ENCODE data around the gene MRPS18B. TPM values are rescaled to one million over a fixed set of nuclear protein-coding genes. Genes with fewer than 3 reads are reported as not detected.

The MRPS18B gene
- total RNA-seq, 1 experiment from 2014 or later, result 120 TPM

DNA sequence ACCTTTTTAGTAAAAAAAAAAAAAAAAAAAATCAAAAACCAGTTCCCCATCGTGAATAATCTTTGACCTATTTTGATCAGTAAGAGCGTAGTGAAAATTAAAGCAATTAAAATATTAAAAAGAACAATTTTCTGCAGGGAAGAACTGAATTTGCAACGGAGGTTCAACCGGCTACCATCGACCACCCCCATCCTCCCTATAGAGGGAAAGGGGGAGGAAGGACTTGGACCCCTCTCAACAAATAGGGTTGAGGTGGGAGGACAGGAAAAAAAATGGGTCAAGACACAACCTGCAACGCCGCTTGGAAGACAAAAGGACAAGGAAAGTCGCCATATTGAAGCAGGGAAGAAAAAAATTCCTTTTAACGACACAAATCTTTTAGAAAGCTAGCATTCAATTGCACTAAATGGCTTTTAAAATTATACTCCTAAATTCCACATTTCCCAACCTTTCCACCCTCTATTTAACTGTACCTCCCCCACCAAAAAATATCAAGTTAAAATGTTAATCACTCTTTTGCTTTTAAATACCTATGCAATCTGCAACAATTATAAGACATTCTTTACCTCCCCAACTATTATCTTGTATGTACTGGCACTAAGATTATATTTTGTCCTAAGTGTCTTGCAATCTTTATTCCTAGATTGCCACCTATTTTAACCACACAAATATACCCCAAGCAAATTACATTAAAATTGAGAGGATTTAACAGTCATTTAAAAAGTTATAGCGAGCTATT lies 2.3 kb upstream of the MRPS18B start:
- H3K4me1 Mint-ChIP-seq (ENCODE audit: insufficient read depth, unreplicated experiment), result peaks cover 33% of the 10 kb centered on the region
- POLR2A ChIA-PET, result interaction anchor here (0.6 to 4.8 kb wide), 45 partner anchors 10 to 1212 kb away, joined by 3 to 107 read pairs (median 4); partner anchors contain the start of genes ABCF1, ATAT1, C6orf136 and DHX16
- no peaks in the 10 kb centered on the region for H3K9me3 Mint-ChIP-seq (ENCODE audit: unreplicated experiment)
- intact Hi-C loops (cut with micrococcal nuclease), result no loop called here
- DNase-seq (ENCODE audit: unreplicated experiment), result peak; percentile 88
- peak overlapping the region; percentile 83 for H3K4me3 Mint-ChIP-seq (ENCODE audit: unreplicated experiment)
- BruUV-seq (replicated peaks), result TSS peak; percentile 14
- peak overlapping the region; percentile 99 for H3K27ac Mint-ChIP-seq (ENCODE audit: low read depth, unreplicated experiment)
- CTCF ChIA-PET, result interaction anchor here (0.6 to 1.2 kb wide), 4 partner anchors 17 to 116 kb away, joined by 3 to 7 read pairs (median 4); no protein-coding TSS in a partner anchor
- no peaks in the 10 kb centered on the region for H3K27me3 Mint-ChIP-seq (ENCODE audit: insufficient read depth, unreplicated experiment)
- TF ChIP-seq, protein P1, sequence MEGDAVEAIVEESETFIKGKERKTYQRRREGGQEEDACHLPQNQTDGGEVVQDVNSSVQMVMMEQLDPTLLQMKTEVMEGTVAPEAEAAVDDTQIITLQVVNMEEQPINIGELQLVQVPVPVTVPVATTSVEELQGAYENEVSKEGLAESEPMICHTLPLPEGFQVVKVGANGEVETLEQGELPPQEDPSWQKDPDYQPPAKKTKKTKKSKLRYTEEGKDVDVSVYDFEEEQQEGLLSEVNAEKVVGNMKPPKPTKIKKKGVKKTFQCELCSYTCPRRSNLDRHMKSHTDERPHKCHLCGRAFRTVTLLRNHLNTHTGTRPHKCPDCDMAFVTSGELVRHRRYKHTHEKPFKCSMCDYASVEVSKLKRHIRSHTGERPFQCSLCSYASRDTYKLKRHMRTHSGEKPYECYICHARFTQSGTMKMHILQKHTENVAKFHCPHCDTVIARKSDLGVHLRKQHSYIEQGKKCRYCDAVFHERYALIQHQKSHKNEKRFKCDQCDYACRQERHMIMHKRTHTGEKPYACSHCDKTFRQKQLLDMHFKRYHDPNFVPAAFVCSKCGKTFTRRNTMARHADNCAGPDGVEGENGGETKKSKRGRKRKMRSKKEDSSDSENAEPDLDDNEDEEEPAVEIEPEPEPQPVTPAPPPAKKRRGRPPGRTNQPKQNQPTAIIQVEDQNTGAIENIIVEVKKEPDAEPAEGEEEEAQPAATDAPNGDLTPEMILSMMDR (IDR thresholded peaks at IDR 0.05; ENCODE audit: unreplicated experiment), result no peak
- H3K36me3 Mint-ChIP-seq (ENCODE audit: insufficient read depth, unreplicated experiment), result peaks cover 78% of the 10 kb centered on the region

DNA sequence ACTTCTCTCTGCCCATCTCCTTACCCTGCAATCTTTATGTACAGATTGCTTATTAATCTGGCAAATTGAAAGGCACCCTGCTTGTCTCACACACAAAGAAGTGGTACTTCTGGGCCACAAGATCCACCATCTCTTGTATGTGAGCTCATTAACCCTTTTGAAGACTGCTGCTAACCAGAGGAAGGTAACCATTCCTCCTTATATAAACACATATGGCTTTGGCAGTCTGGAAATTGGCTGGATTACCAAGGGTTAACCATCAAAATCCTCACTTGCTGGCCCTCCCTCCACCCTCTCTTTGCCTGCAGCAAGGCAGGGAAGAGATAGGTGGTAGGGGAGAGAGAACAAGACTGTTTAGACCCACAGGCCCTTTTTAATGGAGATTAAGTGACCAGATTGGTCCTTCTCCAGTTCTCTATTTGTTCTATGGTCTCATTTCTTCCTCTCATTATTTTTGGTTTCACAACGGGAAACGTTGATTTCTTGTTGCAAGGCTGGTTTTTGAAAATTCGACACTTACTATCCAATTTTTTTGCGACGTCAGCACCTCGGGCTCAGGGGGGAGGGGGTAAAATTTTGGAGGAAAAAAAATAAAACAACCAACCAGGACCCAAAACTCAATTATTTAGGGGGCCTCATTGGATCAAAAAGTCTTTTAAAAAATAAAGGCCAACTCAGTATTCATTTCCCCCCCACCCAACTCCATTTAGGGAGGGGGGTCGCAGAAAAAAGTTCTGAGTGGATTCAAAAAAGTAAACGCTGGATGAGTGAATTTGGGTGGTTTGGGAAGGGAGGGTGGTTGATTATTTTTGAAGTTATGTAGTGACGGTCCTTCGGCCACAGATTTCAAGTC lies 1.5 kb upstream of the MRPS18B start:
- ChIA-PET CTCF (interaction anchor here (0.6 kb wide), 1 partner anchor 112 kb away, joined by 3 read pairs; no protein-coding TSS in a partner anchor), POLR2A (interaction anchor here (0.6 to 4.8 kb wide), 33 partner anchors 10 to 1211 kb away, joined by 3 to 107 read pairs (median 4); partner anchors contain the start of genes ABCF1, ATAT1, C6orf136 and DHX16)
- H3K27me3 Mint-ChIP-seq (ENCODE audit: insufficient read depth, unreplicated experiment), result no peaks in the 10 kb centered on the region
- intact Hi-C loops (cut with micrococcal nuclease), result loop anchor here (2.0 kb wide), 2 partner anchors 57 to 105 kb away; partner anchors contain the start of genes DHX16 and TUBB
- H3K36me3 Mint-ChIP-seq (ENCODE audit: insufficient read depth, unreplicated experiment), result peaks cover 77% of the 10 kb centered on the region
- H3K27ac Mint-ChIP-seq (ENCODE audit: low read depth, unreplicated experiment), result peak overlapping the region; percentile 99
- DNase-seq (ENCODE audit: unreplicated experiment), result peak; percentile 44
- no peaks in the 10 kb centered on the region for H3K9me3 Mint-ChIP-seq (ENCODE audit: unreplicated experiment)
- no TSS peak for BruUV-seq (replicated peaks)
- TF ChIP-seq, protein P1 (IDR thresholded peaks at IDR 0.05; ENCODE audit: unreplicated experiment), result no peak
- H3K4me3 Mint-ChIP-seq (ENCODE audit: unreplicated experiment), result peak overlapping the region; percentile 83
- peaks cover 33% of the 10 kb centered on the region for H3K4me1 Mint-ChIP-seq (ENCODE audit: insufficient read depth, unreplicated experiment)

DNA sequence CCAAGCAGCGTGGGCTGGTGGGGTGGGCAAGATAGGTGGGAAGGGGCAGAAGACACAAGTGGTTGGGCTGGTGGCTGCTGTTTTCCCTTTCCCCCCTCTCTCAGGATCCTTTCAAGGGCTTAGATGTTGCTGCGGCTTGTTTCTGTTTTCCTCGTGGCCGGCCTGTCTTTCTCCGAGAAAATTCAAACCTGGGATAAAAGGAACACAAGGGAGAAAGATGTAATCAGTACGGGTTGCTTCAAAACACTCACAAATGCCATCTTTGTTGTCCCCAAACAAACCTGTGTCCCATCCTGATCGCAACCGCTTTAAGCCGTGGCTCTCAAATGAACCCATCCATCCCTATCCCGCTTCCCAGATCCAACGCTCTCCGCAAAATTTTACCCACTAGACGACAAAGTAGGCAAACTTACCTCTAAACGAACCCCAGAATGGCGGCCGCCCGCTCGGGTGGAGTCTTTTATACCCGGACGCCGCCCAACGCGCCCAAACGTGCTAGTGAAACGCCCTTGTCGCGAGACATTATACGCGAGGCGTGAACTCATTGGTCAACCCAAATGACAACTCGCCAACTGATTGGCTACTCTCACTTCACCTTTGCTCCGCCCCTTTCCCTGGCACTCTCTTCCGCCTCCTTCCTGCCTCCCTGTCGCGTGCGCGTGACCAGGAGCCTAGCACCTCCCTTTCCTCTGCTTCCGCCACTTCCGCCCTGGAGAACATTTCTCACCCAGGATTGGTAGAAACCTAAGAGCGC lies 652 bp upstream of the MRPS18B start, which contains the start of gene PPP1R10:
Gene PPP1R10 (minus strand): TSS at position 433 of the 754 bp plus-strand sequence. CDS start 7,299 bp downstream, outside the sequence.
- DNase-seq (ENCODE audit: unreplicated experiment), result peak; percentile 100
- peaks cover 26% of the 10 kb centered on the region for H3K4me1 Mint-ChIP-seq (ENCODE audit: insufficient read depth, unreplicated experiment)
- H3K9me3 Mint-ChIP-seq (ENCODE audit: unreplicated experiment), result no peaks in the 10 kb centered on the region
- TSS peak; percentile 64 for BruUV-seq (replicated peaks)
- peak within 1 kb of the TSS; percentile 99 for H3K27ac Mint-ChIP-seq (ENCODE audit: low read depth, unreplicated experiment)
- peak within 1 kb of the TSS; percentile 83 for H3K4me3 Mint-ChIP-seq (ENCODE audit: unreplicated experiment)
- ChIA-PET CTCF (interaction anchor here (1.1 kb wide), 1 partner anchor 102 kb away, joined by 4 read pairs; no protein-coding TSS in a partner anchor), POLR2A (interaction anchor here (0.6 to 3.0 kb wide), 52 partner anchors 10 to 1751 kb away, joined by 3 to 40 read pairs (median 5); partner anchors contain the start of genes ABCF1, ATAT1, BAG6 and C6orf136)
- H3K36me3 Mint-ChIP-seq (ENCODE audit: insufficient read depth, unreplicated experiment), result peaks cover 85% of the 10 kb centered on the region
- H3K27me3 Mint-ChIP-seq (ENCODE audit: insufficient read depth, unreplicated experiment), result no peaks in the 10 kb centered on the region
- intact Hi-C loops (cut with micrococcal nuclease), result loop anchor here (2.0 kb wide), 2 partner anchors 56 to 104 kb away; partner anchors contain the start of genes DHX16 and TUBB
- TF ChIP-seq, protein P1 (IDR thresholded peaks at IDR 0.05; ENCODE audit: unreplicated experiment), result no peak
